Osteoblast (primary cell): ENCODE results near the gene NUDT1. TPM values are rescaled to one million over a fixed set of nuclear protein-coding genes. Genes with fewer than 3 reads are reported as not detected.

ENCODE experiments used
- DNase-seq: peaks from one replicate; pipeline ENCODE4 v3.0.0; 2011; ENCODE audit warnings: low spot score, mixed read lengths; ENCODE audit not compliant: insufficient read length; ENCODE audit errors: missing footprints
- H2AFZ ChIP-seq: 2 replicates; pipeline ENCODE4 v1.6.0; 2011; ENCODE audit warnings: mild to moderate bottlenecking, low read length
- H3K27ac ChIP-seq: 2 replicates; pipeline ENCODE4 v1.5.1; 2011; ENCODE audit warnings: mild to moderate bottlenecking, low read depth, low read length, moderate library complexity
- H3K27me3 ChIP-seq: 2 replicates; pipeline ENCODE4 v1.6.0; 2012; ENCODE audit warnings: mild to moderate bottlenecking, control low read depth, inconsistent platforms, low read length, moderate library complexity; ENCODE audit not compliant: insufficient read depth
- H3K36me3 ChIP-seq: 2 replicates; pipeline ENCODE4 v1.5.1; 2011; ENCODE audit warnings: mild to moderate bottlenecking, low read length, control low read depth, moderate library complexity; ENCODE audit not compliant: insufficient read depth
- H3K4me1 ChIP-seq: 2 replicates; pipeline ENCODE4 v1.5.1; 2011; ENCODE audit warnings: mild to moderate bottlenecking, low read length, control low read depth, moderate library complexity; ENCODE audit not compliant: insufficient read depth
- H3K4me2 ChIP-seq: 2 replicates; pipeline ENCODE4 v1.6.0; 2011; ENCODE audit warnings: mild to moderate bottlenecking, low read length; ENCODE audit not compliant: insufficient read depth
- H3K4me3 ChIP-seq: fragments of 200-600 bp; sonication (generic); 3 replicates; pipeline ENCODE4 v1.5.1; 2012; ENCODE audit warnings: mild to moderate bottlenecking, low read length, inconsistent platforms; ENCODE audit not compliant: insufficient read depth
- H3K79me2 ChIP-seq: 2 replicates; pipeline ENCODE4 v1.6.0; 2012; ENCODE audit warnings: mild to moderate bottlenecking, low read length, control low read depth, inconsistent platforms; ENCODE audit not compliant: insufficient read depth
- H3K9me3 ChIP-seq: 2 replicates; pipeline ENCODE4 v1.5.1; 2011; ENCODE audit warnings: low read depth, low read length, control low read depth
- H4K20me1 ChIP-seq: 2 replicates; pipeline ENCODE4 v1.6.0; 2012; ENCODE audit warnings: mild to moderate bottlenecking, low read length, control low read depth; ENCODE audit not compliant: insufficient read depth
- CTCF ChIP-seq: IDR thresholded peaks from 2 replicates; pipeline ENCODE4 v1.5.1; 2011; ENCODE audit warnings: mild to moderate bottlenecking, low read depth, low read length, moderate library complexity; ENCODE audit errors: extremely low read depth
- total RNA-seq: library from RNA; depleted of rRNA; stranded (reverse); fragments of >200 nt; gene quantifications from 2 replicates; pipeline ENCODE4 v1.2.3, GENCODE V29; 2012

The NUDT1 gene
- total RNA-seq, 1 donor, result 18.5 TPM

- H3K27ac ChIP-seq, result no peak overlapping the region
- no peak overlapping the region for H3K4me2 ChIP-seq
- H3K27me3 ChIP-seq, result no peaks in the 10 kb centered on the region
- peaks cover 11% of the 10 kb centered on the region for H4K20me1 ChIP-seq
- no peaks in the 10 kb centered on the region for H3K4me1 ChIP-seq
- peaks cover 30% of the 10 kb centered on the region for H3K36me3 ChIP-seq
- TF ChIP-seq CTCF, result no peak
- H2AFZ ChIP-seq, result no peak overlapping the region
- H3K79me2 ChIP-seq, result peaks cover 5% of the 10 kb centered on the region
- DNase-seq, result no peak
- no peak overlapping the region for H3K4me3 ChIP-seq
- no peaks in the 10 kb centered on the region for H3K9me3 ChIP-seq
These were observed 22.0 kb upstream of the NUDT1 start for GRCh38 chr7:2220030-2220429.

GRCh38 chr7:2220506-2220905 is 21.5 kb upstream of the NUDT1 start:
- H4K20me1 ChIP-seq, result peaks cover 12% of the 10 kb centered on the region
- peaks cover 9% of the 10 kb centered on the region for H3K79me2 ChIP-seq
- TF ChIP-seq CTCF, result no peak
- H3K36me3 ChIP-seq, result peaks cover 34% of the 10 kb centered on the region
- H3K9me3 ChIP-seq, result no peaks in the 10 kb centered on the region
- H3K4me2 ChIP-seq, result no peak overlapping the region
- H3K4me1 ChIP-seq, result no peaks in the 10 kb centered on the region
- H3K27me3 ChIP-seq, result no peaks in the 10 kb centered on the region
- no peak overlapping the region for H3K27ac ChIP-seq
- H2AFZ ChIP-seq, result no peak overlapping the region
- no peak for DNase-seq
- no peak overlapping the region for H3K4me3 ChIP-seq

- no peaks in the 10 kb centered on the region for H3K4me1 ChIP-seq
- no peak for DNase-seq
- H3K4me3 ChIP-seq, result no peak overlapping the region
- no peaks in the 10 kb centered on the region for H3K27me3 ChIP-seq
- no peak overlapping the region for H2AFZ ChIP-seq
- H3K9me3 ChIP-seq, result no peaks in the 10 kb centered on the region
- H3K27ac ChIP-seq, result no peak overlapping the region
- no peak overlapping the region for H3K4me2 ChIP-seq
- H3K36me3 ChIP-seq, result peaks cover 35% of the 10 kb centered on the region
- peaks cover 10% of the 10 kb centered on the region for H3K79me2 ChIP-seq
- H4K20me1 ChIP-seq, result peaks cover 12% of the 10 kb centered on the region
- TF ChIP-seq CTCF, result no peak
These were observed 21.1 kb upstream of the NUDT1 start for GRCh38 chr7:2220954-2221353.

GRCh38 chr7:2222516-2222915 is 19.5 kb upstream of the NUDT1 start:
- DNase-seq, result no peak
- Histone ChIP-seq H2AFZ (no peak overlapping the region), H3K79me2 (peaks cover 14% of the 10 kb centered on the region), H3K4me2 (no peak overlapping the region), H4K20me1 (peaks cover 14% of the 10 kb centered on the region), H3K9me3 (no peaks in the 10 kb centered on the region), H3K36me3 (peaks cover 30% of the 10 kb centered on the region), H3K4me3 (no peak overlapping the region), H3K4me1 (no peaks in the 10 kb centered on the region), H3K27me3 (no peaks in the 10 kb centered on the region), H3K27ac (no peak overlapping the region)
- no peak for TF ChIP-seq CTCF
